Activated CD8-positive, alpha-beta memory T cell treated with anti-CD3 and anti-CD28 coated beads for 48 hours (primary cell): Measurements from ENCODE around the gene ABHD17B.

Experiments
- DNase-seq, 3 experiments: peaks; one replicate each; pipeline ENCODE4 v3.0.0-alpha.2; 2020; ENCODE audit warnings: low read depth in 2 of 3, low spot score in 2 of 3

ABHD17B gene

GRCh38 chr9:71879644-71880174 is 31.3 kb downstream of the ABHD17B start:
- no peak for DNase-seq

- no peak for DNase-seq
Measured at GRCh38 chr9:71878327-71879274, 32.4 kb downstream of the ABHD17B start.

GRCh38 chr9:71876829-71877228 is 34.2 kb downstream of the ABHD17B start:
- DNase-seq = no peak

GRCh38 chr9:71876106-71876505 is 34.9 kb downstream of the ABHD17B start:
- no peak for DNase-seq

- DNase-seq = no peak
Measured at GRCh38 chr9:71875345-71875744, 35.6 kb downstream of the ABHD17B start.

DNA sequence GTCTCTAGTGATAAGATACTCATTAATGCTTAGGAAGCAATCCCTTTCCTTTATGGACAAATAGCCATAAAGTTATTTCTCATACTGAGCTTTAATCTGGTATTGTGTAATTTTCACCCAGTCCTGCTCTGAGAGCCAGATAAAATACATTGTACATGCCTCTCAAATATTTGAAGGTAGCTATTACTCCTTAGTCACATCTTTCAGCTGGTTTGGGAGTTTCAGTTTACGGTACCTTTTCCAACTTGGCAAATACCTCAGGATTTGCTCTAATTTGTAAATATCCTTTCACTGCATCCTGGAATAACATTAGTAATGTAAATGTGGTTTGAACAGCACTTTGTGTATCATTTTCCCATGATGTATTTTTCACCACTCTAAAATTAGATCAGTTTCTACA is 47.4 kb downstream of the ABHD17B start:
- DNase-seq = no peak

- no peak for DNase-seq
Measured at GRCh38 chr9:71861618-71862017, 49.4 kb downstream of the ABHD17B start.

DNA sequence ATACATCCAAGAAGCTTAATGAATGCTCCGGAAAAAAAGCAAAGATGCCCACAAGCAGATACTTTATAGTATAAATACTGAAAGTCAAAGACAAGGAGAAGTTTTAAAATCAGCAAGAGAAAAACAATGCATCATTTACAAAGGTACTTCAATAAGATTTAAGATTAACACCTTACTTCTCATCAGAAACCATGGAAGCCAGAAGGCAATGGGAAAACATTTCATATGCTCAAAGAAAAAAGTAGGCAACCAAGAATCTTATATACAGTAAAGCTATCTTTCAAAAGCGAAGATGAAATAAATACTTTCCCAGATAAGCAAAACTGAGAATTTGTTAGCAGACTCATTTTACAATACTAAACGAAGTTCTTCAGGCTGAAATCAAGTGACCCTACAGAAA is 51.1 kb downstream of the ABHD17B start:
- no peak for DNase-seq

DNA sequence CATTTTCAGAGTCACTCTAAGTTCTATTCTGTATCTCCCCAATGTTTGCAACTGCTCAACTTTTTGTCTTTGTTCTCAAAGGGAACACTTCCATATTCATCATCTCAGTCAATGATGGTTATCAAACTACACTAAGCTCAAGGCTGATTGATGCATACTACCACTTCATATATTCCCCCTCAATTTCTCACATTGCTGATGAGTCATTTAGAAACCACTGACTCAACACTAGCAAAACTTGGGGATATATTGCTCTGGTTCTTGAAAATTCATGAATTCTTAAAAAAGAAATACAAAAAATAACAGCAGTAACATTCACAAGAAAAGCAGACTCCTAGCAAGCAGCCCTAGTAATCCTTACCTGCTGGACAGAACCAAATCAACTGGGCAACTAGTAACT is 52.2 kb downstream of the ABHD17B start:
- no peak for DNase-seq

- DNase-seq = no peak
Measured at GRCh38 chr9:71858102-71858798, 52.7 kb downstream of the ABHD17B start.

GRCh38 chr9:71857159-71857558 is 53.8 kb downstream of the ABHD17B start:
- DNase-seq = no peak

DNA sequence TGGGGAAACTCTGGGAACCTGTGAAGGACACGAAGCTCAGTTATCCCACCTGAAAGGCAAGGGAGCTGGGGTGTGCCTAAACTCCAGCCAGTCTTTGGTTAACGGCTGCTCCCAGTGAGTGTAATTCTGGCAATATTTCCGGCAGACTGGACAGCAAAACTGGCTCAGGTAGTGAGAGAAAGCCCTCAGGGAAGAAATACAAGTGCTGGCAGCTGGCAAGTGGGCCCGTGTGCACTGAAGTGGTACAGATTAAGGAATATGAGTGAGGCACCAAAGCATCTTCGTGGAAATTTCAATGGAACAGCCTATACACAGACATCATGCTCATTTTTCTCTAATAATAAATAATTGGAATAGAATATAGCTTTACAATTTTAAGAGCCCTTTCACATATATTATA is 56.2 kb downstream of the ABHD17B start:
- no peak for DNase-seq

DNA sequence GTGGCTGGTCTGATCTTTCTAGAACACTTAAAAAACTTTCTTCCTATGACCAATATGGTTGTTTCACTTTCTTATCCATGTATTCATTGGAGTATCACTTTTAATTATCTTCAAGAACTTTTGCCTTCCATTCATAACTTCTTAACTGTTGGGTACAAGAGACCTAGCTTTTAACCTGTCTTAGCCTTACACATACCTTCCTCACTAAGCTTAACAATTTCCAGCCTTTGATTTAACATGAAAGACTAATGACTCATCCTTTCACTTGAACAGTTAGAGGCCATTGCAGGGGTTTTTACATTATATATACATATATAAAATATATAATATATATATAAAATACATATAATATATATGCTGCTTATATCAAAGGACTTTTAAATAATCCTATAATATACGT is 57.9 kb downstream of the ABHD17B start:
- no peak for DNase-seq

- no peak for DNase-seq
Measured at GRCh38 chr9:71850996-71851395, 60.0 kb downstream of the ABHD17B start.

- no peak for DNase-seq
Measured at GRCh38 chr9:71847892-71848291, 63.1 kb downstream of the ABHD17B start.

- DNase-seq = no peak
Measured at GRCh38 chr9:71844808-71845207, 66.2 kb downstream of the ABHD17B start.

GRCh38 chr9:71839668-71840067 is 71.3 kb downstream of the ABHD17B start:
- no peak for DNase-seq

DNA sequence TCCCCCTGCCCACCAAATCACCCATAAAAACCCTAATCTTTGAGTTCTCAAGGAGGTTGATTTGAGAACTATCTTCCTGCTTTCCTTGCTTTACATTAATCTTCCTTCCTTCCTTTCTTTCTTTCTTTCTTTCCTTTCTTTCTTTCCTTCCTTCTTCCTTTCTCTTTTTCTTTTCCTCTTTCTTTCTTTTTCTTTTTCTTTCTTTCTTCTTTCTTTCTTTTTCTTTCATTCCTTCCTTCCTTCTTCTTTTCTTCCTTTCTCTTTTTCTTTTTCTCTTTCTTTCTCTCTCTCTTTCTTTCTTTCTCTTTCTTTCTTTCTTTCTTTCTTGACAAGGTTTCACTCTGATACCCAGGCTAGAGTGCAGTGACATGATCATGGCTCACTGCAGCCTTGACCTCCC is 75.4 kb downstream of the ABHD17B start:
- no peak for DNase-seq

- DNase-seq = no peak
Measured at GRCh38 chr9:71830929-71831328, 80.1 kb downstream of the ABHD17B start.

GRCh38 chr9:71830153-71830552 is 80.8 kb downstream of the ABHD17B start:
- DNase-seq = no peak

DNA sequence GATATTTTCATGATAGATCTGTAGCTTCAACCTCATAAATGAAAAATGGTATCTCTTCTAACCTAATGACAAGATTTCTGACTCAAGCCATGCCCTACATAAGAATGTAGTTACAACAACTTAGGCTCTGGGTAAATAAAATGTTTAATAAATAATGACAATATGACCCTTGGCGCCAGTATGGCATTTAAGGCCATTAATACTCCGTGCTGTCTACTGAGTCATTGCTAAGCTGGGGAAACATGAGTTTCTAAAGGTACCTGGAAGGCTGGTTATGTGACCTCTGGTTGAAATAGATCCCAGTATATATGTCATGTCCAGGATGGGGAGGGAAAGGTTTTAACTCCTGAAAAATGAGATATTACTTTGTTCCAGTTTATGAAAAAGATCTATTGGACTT is 84.7 kb downstream of the ABHD17B start:
- DNase-seq = no peak

DNA sequence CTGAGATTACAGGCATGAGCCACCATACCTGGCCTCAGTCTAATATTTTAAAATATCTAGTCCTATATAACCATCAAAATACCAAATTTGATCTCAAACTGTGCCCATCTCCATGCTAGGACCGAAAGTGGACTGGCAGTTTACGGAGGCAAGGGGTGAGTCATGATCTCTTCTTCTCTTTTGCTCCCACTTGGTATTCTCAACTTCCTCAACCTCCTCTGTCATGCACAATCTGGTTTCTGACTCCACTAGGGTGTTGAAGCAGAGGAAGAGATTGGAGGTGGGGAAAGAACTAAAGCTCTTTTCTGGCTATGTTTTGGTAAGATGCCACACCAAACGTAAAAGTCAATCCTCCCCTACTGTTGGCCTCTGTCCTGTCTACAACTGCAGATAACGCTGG is 86.7 kb downstream of the ABHD17B start:
- DNase-seq = no peak
